GM12892 (cell line): ENCODE measurements around the gene TAGAP.

ENCODE experiments used
- POLR2A ChIP-seq: IDR thresholded peaks from 2 replicates; pipeline ENCODE4 v1.6.1; 2011; ENCODE audit warnings: low read depth, low read length, control low read depth
- POLR2AphosphoS5 ChIP-seq: IDR thresholded peaks from 2 replicates; pipeline ENCODE4 v1.6.1; 2011; ENCODE audit warnings: low read depth, low read length, control low read depth
- TAF1 ChIP-seq: IDR thresholded peaks from 2 replicates; pipeline ENCODE4 v1.6.1; 2011; ENCODE audit warnings: low read depth, mild to moderate bottlenecking, control low read depth, low read length, borderline replicate concordance

DNA sequence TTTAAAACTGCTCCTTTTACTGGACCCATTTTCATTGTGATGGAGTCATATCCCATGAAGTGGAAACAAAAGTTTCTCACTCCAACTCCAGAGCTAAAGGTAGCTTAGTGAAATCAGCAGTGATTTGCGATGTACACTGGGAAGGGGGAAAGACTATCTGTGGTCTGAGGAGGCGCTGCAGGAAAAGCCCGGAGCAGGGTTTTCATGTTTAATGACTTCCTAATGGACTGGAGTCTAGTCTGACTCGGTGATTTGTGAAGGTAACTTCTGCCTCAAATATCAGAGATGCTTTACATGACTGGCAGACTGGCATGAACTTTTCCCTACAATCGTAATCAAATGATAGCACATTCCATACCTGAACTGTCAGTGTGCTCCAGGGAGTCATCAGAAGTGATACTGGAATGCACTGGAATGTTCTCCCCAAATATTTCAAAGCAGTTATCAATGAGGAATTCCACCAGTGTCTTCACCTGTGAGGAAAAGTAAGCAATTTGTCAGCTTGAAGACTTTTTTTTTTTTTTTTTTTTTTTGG is 7.0 kb downstream of the TAGAP start:
- TF ChIP-seq POLR2AphosphoS5 (no peak), POLR2A (no peak), TAF1 (no peak)
